VCaP (cell line): Measurements from ENCODE around the gene NT5DC1.
A peak's percentile ranks its signal among the peaks of the same experiment; 100 is the strongest.

Experiments used
- H3K27ac ChIP-seq: fragments of 450-650 bp; 2 replicates; pipeline ENCODE4 v1.5.1; 2017
- CTCF ChIP-seq: fragments of 450-650 bp; conservative IDR thresholded peaks from 2 replicates; pipeline ENCODE4 v1.5.1; 2017; ENCODE audit warnings: mild to moderate bottlenecking, moderate library complexity

The NT5DC1 gene

GRCh38 chr6:116254297-116255056 is 153.8 kb downstream of the NT5DC1 start:
- peak overlapping the region; percentile 92 for H3K27ac ChIP-seq
- no peak for TF ChIP-seq CTCF

GRCh38 chr6:116255246-116255800 is 154.7 kb downstream of the NT5DC1 start:
- TF ChIP-seq CTCF: no peak
- peak overlapping the region; percentile 92 for H3K27ac ChIP-seq

DNA sequence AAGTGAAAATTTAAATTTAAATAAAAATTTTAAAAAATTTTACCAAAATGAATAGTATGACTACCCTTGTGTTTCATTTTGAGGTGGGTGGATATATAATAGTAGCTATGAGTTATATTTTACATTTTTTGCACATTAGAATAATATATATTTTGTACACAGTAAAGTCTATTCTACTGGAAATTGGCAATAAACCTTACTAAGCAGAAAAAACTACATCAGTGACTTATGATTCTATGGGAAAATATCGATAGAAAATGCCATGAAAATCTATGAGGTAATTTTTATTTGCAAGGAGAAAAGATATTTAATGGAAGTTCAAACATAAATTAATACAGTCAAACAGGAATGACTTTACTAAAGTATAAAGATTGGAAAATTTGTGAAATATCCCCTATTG is 156.0 kb downstream of the NT5DC1 start:
- TF ChIP-seq CTCF: no peak
- no peak overlapping the region for H3K27ac ChIP-seq

GRCh38 chr6:116258520-116258919 is 157.9 kb downstream of the NT5DC1 start:
- no peak overlapping the region for H3K27ac ChIP-seq

GRCh38 chr6:116263353-116263752 is 162.7 kb downstream of the NT5DC1 start:
- TF ChIP-seq CTCF: no peak
- no peak overlapping the region for H3K27ac ChIP-seq

More at GRCh38 chr6:116258520-116258919, 157.9 kb downstream of the NT5DC1 start:
- TF ChIP-seq CTCF: no peak

DNA sequence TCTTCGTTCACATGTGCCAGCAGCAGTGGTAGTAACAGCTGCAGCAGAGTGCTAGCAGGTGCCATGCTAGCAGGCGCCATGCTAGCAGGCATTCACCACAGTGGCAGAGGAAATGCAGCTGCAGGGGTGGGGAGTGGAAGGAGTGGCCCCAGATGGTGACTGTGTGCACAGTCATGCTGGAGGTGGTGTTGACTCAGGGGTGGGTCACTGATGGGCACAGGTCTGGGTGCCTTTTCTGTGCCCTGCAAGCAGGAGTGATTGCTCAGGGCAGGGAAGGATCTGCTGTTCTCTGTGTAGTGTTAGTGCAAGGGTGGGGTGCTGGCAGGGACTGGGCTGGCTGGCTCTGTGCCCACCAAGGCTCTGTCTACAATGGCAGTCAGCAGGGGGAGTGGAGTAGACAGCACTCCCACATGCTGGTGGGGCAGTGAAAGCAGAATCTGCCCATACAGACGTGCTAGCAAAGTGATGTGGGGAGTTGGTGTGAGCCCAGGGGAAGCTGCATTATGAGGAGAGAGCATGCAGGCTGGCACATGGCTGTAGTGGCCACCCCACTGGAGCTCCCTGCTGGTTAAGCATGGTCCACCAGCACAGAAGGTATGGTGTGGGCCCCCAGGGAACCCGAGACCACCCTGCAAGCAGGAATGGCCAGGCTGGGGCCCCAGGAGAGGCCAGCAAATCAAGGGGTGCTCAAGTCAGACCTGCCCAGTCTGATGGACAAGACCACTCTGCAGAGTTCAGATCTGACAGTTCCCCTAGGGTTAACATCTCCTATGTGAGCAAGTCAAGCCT is 164.6 kb downstream of the NT5DC1 start:
- TF ChIP-seq CTCF: no peak
- H3K27ac ChIP-seq: no peak overlapping the region

DNA sequence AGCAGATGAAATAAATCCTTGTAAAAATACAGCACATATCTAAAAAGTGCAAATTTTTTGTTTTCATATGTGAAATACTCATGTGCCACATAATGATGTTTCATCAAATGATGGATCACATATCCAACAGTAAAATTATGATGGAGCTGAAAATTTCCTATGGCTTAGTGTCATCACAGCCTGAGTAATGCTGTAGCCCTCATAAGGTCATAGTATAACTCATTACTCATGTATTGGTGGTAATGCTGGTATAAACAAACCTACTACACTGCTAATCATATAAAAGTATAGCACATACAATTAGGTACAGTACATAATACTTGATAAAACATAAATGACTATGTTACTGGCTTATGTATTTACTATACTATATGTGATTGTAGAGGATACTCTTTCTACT is 166.2 kb downstream of the NT5DC1 start:
- no peak overlapping the region for H3K27ac ChIP-seq

More for the DNA sequence above, 166.2 kb downstream of the NT5DC1 start:
- TF ChIP-seq CTCF: no peak
